ENCODE measurements around the gene PMM1.
A peak's percentile ranks its signal among the peaks of the same experiment; 100 is the strongest.
"Not testable (repeated sequence)": the region's sequence is repeated elsewhere in the genome, so short reads cannot be mapped to it uniquely, and the experiment has no call there.

Gene PMM1

DNA sequence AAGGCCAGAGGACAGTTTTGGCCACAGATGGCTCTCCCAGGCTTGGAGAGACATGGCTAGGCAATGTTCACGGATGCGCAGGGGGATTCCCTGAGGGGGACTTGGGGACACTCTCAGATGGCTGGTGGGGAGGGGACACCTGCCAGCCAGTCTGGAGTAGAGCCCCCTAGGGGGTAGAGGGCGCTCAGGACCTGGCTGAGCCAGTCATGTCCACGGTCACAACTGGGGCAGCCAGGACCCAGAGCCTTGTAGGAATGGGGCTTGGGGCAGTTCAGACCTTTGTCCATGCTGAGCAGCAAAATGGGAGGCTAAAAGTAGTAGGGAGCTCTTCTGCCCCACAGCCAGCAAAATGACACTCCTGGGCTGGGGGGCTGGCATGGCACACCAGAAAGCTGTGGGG is 27.2 kb downstream of the PMM1 start:
- no peak for DNase-seq

DNA sequence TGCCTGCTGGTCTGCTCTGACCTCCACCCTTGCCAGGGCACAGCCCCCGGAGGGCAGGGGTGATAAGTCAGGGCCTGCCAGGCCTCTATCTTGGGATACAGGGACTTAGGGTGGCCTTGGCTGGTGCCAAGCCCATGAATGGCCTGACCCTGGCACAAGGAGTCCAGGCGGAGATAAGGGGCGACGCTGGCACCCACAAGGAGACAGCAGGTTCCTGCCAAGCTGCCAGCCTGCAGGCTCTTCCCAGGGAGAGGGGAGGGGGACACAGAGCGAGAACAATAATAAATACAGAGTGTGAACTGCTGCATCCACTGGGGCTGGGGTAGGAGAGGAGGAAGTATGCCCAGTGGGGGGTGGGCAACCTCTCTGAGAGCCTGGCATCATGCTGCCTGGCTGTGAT is 27.9 kb downstream of the PMM1 start:
- no peak for DNase-seq

DNA sequence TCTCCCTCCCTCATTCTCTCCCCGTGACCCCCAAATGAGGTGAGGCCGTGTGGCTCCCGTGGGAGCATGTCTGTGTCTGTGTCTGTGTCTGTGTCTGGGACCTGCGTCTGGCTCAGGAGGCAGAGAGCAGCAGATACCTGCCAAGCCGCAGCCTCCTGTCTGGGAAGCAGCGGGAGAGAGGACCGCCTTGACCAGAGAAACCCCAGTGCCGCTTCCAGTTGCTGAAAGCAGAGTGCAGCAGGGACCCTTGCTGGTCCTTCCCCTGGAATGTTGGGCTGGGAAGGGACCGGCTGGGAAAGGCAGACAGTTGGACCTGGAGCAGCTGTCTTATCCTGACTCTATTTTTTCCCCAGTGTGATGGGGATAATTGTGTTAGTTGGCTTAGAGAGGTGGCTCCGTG is 28.3 kb downstream of the PMM1 start:
- no peak for DNase-seq

DNA sequence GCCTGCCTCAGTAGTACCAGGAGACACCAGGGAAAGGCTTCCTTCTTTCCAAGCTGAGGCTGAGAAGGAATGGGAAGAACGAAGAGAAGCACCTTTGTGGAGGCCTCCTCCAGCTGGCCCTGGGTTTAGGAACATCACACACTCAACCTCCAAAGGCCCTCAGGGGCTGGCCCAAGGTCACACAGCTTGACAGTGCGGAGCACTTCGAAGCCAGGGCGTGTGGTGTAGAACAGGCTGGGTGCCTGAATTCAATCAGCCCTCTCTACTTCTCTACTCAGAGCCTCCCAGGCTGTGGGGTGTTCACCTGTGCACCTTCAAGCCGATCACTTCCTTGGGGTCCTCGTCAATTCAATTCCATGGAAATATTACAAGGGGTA is 29.6 kb downstream of the PMM1 start:
- DNase-seq: no peak

DNA sequence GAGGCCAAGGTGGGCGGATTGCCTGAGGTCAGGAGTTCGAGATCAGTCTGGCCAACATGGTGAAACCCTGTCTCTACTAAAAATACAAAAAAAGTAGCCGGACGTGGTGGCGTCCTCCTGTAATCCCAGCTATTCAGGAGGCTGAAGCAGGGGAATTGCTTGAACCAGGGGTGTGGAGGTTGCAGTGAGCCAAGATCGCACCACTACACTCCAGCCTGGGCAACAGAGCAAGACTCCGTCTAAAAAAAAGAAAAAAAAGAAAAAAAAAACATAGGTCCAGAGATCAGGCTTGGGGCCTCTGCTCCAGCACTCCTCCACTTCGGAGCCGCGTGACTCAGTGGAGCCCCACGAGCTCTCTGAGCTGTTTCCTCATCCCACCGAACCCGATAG is 31.4 kb downstream of the PMM1 start:
- DNase-seq: not testable (repeated sequence)

DNA sequence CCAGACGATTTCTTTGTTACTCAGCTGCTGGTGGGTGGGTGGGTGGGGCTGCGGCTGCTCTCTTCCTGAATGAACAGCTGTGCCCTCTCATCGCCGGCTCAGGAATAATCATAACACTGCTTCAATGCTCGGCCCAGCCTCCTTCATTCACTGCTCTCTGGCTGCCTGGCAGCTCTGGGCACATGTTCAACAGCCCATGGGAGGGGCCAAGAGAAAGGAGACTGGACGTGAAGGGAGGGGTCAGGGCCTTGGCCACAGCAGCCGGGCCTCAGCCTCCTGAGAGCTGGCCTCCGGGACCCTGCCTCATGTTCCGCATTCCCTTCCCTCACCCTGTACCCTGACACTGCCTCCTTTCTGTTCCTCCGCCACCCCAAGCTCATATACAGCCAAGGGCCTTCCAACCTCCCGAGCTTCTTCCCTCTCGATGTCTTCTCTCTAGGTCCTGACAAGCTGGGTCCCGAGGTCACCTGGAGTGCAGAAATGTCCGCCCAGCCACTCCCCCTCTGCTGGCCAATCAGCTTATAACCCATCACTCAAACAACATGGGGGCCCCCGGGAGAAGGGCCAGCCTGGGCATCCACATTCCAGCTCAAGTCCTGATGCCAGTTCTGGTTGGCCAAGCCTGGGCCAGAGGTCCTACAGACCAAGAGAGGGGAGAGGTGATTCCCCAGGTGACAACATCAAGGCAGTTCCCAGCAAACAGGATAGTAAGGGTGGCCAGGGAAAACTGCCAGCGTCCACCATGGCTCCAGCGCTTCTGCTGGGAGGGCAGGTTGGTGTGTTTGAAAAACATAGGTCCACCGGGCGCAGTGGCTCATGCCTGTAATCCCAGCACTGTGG is 32.0 kb downstream of the PMM1 start:
- DNase-seq: no peak

DNA sequence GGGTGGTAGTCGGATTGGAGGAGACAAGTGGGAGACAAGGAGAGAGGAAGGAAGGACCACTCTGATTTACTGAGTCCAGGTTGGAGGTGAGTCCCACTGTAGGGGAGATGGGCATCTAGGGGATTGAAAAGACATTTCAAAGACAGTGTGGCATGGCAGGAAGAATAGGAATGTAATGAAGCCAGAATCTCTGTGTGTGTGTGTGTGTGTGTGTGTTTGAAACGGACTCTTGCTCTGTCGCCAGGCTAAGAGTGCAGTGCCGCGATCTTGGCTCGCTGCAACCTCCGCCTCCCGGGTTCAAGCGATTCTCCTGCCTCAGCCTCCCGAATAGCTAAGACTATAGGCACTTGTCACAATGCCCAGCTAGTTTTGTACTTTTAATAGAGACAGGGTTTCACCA is 33.1 kb downstream of the PMM1 start:
- no peak for DNase-seq

DNA sequence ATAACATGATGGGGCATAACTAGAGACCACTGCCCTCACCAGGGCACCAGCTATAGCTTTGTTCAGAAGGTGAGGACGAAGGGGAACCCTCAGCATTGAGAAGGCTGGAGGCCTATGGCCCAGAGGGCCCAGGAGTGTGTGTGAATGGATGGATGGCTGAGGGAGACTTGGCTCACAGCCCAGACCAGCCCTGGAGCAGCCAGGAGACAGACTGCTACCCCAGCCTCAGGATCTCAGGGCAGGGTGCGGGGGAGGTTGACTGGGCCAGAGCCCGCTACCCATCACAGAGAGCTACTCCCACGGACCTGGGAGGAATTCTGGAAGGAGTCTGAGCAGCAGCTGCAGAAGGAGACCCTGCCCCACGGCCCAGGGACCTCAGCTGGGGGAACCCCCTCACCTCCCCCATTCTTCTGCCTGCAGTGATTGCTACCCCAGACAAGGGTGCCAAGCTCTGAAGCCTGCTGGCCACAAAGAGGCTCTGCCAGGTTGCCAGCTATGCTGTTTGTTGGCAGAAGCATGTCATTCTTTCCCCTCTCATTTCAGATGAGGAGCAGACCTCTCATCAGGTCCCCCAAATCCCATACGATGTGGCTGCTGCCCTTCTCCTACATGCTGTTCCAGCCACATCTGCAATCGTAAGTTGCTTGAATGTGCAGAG is 34.2 kb downstream of the PMM1 start:
- no peak for DNase-seq

DNA sequence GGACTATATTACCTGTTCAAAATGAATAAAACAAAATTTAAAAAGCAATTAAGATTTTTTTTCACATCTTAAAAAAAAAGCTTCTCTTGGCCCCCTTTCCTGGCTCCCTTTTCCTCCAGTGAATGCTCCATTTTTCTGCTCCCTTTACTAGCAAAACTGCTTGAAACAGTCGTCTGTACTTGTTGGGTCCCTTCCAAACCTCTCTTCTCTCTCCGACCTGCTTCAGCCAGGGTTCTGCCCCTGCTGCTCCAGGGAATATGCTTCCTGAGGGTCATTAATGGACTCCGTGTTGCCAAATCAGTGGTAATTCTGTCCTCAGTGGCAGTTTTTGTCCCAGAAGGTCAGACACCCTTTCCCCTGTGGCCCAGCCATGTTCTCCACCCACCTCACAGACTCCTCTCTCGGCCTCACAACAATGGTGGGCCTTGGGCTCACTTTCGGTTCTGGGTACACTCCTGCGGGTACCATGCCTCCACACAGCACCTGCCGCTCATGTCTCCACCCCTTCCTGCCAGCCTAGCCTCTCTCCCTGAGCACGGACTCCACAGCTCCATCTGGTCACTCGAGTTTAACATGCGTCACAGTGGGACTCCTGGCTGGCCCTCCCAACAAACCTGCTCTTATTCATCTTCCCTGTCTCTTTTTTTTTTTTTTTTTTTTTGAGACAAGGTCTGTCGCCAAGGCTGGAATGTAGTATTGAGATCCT is 37.6 kb downstream of the PMM1 start:
- DNase-seq: no peak

DNA sequence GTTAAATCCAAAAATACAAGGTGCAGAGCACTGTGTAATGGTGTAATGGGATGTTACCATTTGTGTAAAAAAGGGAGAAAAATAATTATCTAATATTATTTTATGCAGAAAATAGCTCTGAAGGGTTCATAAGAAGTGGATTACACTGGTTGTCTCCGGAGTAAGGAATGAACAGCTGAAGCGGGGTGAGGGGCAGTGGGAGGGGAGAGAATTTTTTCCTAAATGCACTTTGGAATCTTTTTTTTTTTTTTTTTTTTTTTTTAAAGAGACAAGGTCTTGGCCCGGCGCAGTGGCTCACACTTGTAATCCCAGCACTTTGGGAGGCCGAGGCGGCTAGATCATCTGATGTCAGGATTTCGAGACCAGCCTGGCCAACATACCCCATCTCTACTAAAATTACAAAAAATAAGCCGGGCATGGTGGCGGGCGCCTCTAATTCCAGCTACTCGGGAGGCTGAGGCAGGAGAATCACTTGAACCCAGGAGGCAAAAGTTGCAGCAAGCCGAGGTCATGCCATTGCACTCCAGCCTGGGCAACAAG is 38.6 kb downstream of the PMM1 start:
- DNase-seq: no peak

DNA sequence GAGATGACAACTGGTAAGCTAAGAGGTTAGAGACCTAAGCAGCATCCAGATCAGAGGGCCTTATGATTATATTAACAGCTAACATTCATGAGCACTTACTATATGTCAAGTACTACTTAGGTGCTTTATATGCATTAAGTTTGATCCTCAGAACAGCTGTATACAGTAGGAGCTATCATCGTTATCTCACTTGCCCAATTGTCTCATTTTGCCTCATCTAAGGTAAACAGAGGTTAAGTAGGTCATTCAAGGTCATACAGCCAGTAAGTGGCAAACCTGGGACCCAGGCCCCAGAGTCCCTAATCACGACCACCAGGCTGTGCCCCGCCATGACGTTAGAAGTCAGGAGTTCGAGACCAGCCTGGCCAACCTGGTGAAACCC is 40.8 kb downstream of the PMM1 start:
- DNase-seq: no peak

DNA sequence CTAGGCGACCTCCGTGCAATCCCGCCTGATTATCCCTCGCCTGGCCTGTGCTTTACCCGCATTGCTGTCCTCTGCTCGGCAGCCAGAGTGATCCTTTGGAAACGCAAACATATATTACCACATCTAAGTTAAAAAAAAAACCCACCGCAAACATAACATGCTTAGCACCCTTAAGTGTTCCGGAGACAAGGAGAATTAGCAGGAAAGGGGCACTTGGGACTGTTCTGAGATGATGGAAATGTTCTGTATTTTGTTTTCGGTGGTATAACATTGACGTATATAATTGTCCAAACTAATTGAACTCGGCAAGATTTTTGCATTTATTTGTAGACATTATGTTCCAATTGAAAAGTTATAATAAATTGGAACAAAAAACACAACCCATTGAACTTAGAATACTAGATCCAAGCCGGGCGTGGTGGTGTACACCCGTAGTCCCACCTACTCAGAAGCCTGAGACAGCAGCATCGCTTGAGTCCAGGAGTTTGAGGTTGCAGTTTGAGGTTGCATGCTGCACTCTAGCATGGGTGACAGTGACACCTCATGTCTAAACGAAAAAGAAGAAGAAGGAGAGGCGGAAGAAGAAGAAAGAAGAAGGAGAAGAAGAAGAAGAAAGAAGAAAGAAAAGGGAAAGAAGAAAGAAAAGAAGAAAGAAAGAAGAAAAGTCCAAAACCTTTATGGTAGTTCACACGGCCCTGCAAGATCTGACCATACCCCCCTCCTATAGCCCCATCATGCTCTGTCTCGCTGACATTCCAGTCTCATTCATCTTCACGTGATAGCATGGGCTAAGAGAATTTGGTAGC is 44.8 kb downstream of the PMM1 start:
- no peak for DNase-seq

DNA sequence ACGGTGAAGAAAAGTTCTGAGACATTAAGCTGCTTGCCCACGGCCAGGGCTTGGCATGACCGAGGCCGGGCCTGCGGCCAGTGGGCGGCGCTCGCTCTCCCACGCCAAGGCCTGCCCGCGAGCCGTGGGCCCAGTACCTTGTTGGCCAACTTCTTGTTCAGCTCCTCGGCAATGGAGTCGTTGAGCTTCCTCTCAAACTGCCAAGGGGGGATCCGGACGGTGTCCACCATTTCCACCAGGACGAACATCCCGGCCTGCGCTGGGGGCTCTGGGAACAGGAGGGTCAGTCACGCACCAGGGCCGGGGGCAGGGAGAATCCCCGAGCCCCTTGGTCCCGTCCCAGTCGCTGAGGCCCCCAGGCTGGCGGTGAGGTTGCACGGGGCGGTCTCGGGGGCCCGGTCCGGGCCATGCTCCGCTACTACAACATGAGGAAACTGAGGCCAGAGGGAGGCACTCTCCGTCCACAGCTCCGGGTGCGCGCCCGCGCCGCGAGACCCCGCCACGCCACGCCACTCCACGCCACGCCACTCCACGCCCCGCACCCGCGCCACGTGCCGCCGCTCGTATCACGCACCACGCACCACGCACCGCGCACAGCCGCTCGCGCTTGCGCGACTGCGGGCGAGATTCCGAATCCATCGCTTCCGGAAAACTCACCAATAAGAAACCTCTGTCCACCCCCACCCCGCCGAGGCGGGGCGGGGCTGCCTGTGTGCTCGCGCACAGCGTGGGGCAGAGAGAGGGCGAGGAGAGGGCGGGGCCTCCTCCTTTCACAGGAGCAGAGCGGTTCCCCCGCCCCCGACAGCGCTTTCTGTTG is 45.6 kb downstream of the PMM1 start, which contains the start of gene POLR3H:
TSS of gene POLR3H (minus strand) at position 617 of the 817 bp plus-strand sequence. CDS start at position 248, 369 bp downstream.
- peak; percentile 87 for DNase-seq

DNA sequence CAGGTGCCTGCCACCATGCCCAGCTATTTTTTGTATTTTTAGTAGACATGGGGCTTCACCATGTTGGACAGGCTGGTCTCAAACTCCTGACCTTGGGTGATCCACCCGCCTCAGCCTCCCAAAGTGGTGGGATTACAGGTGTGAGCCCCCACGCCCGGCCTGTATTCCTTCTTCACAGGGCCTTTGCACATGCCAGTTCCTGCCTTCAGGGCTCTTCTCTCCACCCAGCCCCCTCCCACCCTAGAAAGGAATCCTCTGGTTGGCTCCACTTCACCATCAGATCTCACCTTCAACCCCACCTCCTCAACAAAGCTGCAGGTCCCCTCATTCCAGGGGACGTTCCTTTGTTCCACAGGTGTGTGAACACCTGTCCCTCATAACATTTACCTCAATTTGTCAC is 47.4 kb downstream of the PMM1 start:
- DNase-seq: no peak

DNA sequence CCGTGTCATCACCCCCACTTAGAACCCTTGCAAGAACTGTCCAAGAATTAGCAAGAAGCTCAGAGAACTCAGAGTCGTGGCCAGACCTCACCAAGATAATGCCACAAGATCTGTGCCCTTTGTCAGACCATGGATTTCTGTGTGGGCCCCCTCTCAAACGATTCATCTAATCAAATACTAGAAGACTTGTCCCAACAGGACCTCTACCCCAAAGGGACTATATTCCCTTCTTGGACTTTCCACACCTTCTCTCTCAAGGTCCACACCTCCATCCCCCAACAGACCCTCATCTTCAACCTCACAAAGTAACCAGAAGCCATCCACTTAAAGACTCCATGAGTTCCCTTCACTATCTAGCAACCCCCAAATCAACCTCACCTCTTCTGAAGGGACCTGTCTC is 48.2 kb downstream of the PMM1 start:
- no peak for DNase-seq

DNA sequence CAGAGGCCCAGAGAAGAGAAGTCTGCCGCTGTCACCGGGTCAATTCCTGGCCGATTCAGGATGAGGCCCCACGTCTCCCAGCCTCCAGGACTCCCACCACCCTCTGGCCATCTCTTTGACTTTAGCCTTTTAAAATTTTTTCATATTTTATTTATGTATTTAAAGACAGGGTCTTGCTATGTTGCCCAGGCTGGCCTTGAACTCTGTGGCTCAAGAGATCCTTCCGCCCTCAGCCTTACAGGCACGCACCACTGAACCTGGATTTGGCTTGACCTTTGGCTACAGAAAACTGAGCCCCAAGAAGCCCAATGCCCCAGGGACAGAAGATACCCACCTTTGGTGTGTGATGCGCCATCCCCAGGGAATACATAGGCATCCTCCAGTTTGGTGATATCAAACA is 49.3 kb downstream of the PMM1 start:
- no peak for DNase-seq

DNA sequence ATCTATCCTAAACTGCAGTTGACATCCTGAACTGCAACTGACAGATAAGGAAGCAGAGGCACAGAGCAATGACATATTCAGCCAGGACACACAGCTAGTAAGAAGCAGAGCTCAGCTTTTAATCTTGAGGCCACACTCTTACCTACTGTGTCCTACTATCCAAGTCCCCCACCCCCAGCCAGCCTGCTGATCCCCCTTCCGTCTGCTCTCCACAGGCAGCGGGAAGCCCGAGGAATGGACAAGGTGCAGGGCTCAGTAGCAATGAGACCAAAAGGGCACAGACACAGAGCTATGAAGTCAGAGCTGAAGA is 49.7 kb downstream of the PMM1 start:
- DNase-seq: no peak

DNA sequence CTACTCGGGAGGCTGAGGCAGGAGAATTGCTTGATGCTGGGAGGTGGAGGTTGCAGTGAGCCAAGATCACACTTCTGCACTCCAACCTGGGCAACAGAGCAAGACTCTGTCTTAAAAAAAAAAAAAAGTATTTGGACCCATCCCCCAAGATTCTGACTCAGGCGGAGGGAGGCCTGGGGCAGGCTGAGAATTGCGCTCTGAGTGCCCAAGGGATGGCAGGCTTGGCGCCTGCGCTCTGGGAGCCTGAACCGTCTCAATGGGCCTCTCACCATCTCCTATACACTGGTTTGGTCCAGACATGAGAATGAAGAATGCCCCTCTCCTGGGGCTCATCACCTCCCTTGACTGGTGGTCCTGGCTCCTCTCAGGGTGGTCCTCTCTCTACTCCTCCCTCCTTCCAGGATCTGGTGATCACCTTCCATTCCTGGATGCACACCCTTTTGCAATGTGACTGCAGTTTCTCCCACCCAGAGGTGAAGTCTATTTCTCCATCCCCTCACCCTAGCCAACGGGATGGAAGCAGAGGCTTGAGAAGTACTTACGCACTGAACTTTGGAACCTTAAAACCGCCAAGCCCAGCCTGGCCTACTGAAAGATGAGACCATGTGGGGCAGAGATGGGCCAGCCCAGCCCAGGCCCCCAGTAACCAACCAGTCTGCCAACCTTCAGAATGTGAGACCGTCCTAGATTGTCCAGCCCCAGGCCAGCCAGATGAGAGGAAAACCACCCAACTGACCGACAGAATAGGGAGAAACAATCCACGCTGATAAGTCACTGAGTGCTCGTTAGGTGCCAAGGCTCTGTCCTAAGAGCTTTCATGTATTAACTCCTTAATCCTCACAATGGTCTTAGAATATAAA is 50.3 kb downstream of the PMM1 start:
- DNase-seq: no peak

DNA sequence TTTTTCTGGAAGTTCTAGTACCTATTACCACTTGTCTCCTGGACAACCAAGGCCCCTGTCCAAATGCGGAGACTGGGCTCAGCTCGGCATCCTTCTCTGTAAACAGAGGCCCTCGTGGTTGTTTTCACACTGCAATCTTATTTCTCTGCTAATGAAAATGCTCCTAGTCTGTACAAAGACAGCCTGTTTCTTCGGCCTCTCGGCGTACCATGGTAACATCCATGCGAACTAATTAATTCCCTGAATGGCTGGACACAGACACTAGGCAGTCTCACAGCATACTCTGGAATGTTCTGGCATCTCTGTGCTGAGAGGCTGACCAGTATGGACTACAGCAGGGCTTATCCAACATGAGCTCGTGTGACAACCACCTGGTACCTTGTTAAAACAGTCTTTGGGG is 51.1 kb downstream of the PMM1 start:
- DNase-seq: no peak

DNA sequence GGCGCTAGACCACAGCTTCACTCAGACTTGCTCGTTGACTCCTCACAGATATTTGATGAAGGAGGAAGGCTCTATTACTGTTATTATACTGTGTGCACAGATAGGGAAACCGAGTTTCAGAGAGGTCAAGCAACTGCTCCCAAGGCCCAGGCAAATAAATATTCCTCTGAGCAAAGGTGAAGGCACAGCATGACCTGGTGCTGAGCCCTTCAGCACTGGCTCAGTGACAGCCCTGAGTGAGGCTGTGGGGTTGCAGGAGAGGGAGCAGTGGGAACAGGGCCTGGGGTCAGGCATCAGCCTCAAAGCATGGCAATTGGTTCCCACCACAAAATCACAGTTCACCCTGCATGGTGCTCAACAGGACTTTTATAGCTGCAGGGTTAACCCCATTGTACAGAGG is 52.4 kb downstream of the PMM1 start:
- no peak for DNase-seq

DNA sequence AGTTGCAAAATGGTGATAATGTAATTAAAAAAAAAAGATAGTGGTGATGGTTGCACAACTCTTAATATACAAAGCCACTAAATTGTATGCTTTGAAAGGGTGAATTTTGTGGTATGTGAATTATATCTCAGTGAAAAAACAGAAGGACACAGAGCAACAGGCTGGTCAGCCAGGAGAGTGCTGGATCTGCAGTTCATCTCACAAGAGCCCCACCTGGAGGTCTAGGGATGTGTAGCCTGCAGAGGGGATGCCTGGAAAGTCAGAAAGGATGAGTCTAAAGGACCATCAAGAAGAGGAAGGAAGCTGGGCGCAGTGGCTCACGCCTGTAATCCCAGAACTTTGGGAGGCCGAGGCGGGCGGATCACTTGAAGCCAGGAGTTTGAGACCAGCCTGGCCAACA is 54.4 kb downstream of the PMM1 start:
- no peak for DNase-seq

Data from DMS 273 treated with DMSO at 0.1 percent for 48 hours (cell line).